Measurements from ENCODE around the gene ABR. TPM values are rescaled to one million over a fixed set of nuclear protein-coding genes. Genes with fewer than 3 reads are reported as not detected.

Gene ABR
- total and polyA plus RNA-seq, 2 of the 13 experiments (the other 11 are each of a cell fraction or from before 2014, with no cell fraction given) = 12.4 to 40.4 TPM

DNA sequence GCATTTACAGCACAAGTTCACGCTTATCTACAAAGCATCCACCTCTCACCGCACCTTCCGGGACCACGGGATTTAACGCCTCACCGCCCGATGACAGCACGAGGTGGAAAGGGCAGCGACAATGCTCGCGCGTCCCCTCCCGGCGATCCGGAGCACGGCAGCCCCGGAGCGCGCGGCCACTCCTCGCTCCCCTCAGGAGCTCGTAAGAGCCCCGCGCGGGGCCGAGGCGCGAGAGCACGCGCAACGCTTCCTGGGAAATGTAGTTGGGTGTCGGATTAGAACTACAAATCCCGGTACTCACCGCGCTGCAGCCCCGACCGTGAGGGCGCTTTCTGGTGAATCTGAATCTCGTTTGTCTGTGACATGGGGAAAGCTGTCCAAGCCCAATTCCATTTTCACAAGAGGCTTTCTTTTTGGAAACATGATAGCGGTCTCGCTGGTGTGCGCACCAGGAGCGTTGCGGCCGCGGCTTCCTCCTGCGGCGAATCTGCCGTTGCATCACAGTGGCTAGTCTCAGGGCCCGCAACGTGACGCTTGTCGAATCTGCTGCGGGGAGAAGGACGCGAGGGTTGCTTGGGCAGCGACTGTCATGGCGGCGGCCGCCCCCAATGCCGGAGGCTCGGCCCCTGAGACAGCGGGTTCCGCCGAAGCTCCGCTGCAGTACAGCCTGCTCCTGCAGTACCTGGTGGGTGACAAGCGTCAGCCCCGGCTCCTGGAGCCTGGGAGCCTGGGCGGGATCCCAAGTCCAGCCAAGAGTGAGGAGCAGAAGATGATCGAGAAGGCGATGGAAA is 183.0 kb downstream of the ABR start, which contains the start of gene TIMM22 (continued):
- TF ChIP-seq, protein P1, sequence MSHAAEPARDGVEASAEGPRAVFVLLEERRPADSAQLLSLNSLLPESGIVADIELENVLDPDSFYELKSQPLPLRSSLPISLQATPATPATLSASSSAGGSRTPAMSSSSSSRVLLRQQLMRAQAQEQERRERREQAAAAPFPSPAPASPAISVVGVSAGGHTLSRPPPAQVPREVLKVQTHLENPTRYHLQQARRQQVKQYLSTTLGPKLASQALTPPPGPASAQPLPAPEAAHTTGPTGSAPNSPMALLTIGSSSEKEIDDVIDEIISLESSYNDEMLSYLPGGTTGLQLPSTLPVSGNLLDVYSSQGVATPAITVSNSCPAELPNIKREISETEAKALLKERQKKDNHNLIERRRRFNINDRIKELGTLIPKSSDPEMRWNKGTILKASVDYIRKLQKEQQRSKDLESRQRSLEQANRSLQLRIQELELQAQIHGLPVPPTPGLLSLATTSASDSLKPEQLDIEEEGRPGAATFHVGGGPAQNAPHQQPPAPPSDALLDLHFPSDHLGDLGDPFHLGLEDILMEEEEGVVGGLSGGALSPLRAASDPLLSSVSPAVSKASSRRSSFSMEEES (CRISPR knock-in tag; IDR thresholded peaks at IDR 0.05) = peak; percentile 76
- TF ChIP-seq MTA3 (CRISPR knock-in tag; IDR thresholded peaks at IDR 0.05) = 0 out of 2 replicates have a peak, but pooled peaks have one; percentile 15
- peak; percentile 79 for TF ChIP-seq HNRNPLL (IDR thresholded peaks at IDR 0.05; ENCODE audit: low read depth, low read length, poor library complexity, severe bottlenecking)
- peak; percentile 34; the same call in 1 of the 2 replicates for TF ChIP-seq ZNF530 (CRISPR knock-in tag; IDR thresholded peaks at IDR 0.05; ENCODE audit: low read depth)
- peak; percentile 87; the same call in 1 of the 2 replicates for TF ChIP-seq ZNF367 (CRISPR knock-in tag; IDR thresholded peaks at IDR 0.05; ENCODE audit: borderline replicate concordance)
- TF ChIP-seq SALL2 (CRISPR knock-in tag; IDR thresholded peaks at IDR 0.05) = peak; percentile 94; the same call in 1 of the 2 replicates
- TF ChIP-seq TSC22D2 (CRISPR knock-in tag; IDR thresholded peaks at IDR 0.05; ENCODE audit: borderline replicate concordance) = peak; percentile 76
- TF ChIP-seq ZNF670 (CRISPR knock-in tag; IDR thresholded peaks at IDR 0.05; ENCODE audit: borderline replicate concordance) = peak; percentile 92; the same call in 1 of the 2 replicates
- peak; percentile 52; the same call in 1 of the 2 replicates for TF ChIP-seq ZNF768 (CRISPR knock-in tag; IDR thresholded peaks at IDR 0.05)
- no peak for TF ChIP-seq NFE2L2 (IDR thresholded peaks at IDR 0.05; ENCODE audit: low read length)
- TF ChIP-seq, protein P2, sequence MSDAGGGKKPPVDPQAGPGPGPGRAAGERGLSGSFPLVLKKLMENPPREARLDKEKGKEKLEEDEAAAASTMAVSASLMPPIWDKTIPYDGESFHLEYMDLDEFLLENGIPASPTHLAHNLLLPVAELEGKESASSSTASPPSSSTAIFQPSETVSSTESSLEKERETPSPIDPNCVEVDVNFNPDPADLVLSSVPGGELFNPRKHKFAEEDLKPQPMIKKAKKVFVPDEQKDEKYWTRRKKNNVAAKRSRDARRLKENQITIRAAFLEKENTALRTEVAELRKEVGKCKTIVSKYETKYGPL (CRISPR knock-in tag; IDR thresholded peaks at IDR 0.05) = no peak
- peak; percentile 95 for TF ChIP-seq REL (CRISPR knock-in tag; conservative IDR thresholded peaks at IDR 0.05)
- TF ChIP-seq SMAD3 (CRISPR knock-in tag; IDR thresholded peaks at IDR 0.05) = peak; percentile 81
- TF ChIP-seq, protein P3, sequence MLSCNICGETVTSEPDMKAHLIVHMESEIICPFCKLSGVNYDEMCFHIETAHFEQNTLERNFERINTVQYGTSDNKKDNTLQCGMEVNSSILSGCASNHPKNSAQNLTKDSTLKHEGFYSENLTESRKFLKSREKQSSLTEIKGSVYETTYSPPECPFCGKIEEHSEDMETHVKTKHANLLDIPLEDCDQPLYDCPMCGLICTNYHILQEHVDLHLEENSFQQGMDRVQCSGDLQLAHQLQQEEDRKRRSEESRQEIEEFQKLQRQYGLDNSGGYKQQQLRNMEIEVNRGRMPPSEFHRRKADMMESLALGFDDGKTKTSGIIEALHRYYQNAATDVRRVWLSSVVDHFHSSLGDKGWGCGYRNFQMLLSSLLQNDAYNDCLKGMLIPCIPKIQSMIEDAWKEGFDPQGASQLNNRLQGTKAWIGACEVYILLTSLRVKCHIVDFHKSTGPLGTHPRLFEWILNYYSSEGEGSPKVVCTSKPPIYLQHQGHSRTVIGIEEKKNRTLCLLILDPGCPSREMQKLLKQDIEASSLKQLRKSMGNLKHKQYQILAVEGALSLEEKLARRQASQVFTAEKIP (CRISPR knock-in tag; IDR thresholded peaks at IDR 0.05; ENCODE audit: borderline replicate concordance) = no peak
- TF ChIP-seq ZC3H13 (CRISPR knock-in tag; IDR thresholded peaks at IDR 0.05) = peak; percentile 78
- TF ChIP-seq ZNF724P (CRISPR knock-in tag; IDR thresholded peaks at IDR 0.05; ENCODE audit: borderline replicate concordance) = no peak
- TF ChIP-seq, protein P4, sequence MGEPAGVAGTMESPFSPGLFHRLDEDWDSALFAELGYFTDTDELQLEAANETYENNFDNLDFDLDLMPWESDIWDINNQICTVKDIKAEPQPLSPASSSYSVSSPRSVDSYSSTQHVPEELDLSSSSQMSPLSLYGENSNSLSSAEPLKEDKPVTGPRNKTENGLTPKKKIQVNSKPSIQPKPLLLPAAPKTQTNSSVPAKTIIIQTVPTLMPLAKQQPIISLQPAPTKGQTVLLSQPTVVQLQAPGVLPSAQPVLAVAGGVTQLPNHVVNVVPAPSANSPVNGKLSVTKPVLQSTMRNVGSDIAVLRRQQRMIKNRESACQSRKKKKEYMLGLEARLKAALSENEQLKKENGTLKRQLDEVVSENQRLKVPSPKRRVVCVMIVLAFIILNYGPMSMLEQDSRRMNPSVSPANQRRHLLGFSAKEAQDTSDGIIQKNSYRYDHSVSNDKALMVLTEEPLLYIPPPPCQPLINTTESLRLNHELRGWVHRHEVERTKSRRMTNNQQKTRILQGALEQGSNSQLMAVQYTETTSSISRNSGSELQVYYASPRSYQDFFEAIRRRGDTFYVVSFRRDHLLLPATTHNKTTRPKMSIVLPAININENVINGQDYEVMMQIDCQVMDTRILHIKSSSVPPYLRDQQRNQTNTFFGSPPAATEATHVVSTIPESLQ (CRISPR knock-in tag; conservative IDR thresholded peaks at IDR 0.05) = no peak
- TF ChIP-seq, protein P5, sequence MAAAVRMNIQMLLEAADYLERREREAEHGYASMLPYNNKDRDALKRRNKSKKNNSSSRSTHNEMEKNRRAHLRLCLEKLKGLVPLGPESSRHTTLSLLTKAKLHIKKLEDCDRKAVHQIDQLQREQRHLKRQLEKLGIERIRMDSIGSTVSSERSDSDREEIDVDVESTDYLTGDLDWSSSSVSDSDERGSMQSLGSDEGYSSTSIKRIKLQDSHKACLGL (CRISPR knock-in tag; IDR thresholded peaks at IDR 0.05) = peak; percentile 66
- TF ChIP-seq ZSCAN31 (CRISPR knock-in tag; IDR thresholded peaks at IDR 0.05; ENCODE audit: low read depth) = peak; percentile 92
- TF ChIP-seq, protein P6, sequence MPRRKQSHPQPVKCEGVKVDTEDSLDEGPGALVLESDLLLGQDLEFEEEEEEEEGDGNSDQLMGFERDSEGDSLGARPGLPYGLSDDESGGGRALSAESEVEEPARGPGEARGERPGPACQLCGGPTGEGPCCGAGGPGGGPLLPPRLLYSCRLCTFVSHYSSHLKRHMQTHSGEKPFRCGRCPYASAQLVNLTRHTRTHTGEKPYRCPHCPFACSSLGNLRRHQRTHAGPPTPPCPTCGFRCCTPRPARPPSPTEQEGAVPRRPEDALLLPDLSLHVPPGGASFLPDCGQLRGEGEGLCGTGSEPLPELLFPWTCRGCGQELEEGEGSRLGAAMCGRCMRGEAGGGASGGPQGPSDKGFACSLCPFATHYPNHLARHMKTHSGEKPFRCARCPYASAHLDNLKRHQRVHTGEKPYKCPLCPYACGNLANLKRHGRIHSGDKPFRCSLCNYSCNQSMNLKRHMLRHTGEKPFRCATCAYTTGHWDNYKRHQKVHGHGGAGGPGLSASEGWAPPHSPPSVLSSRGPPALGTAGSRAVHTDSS (CRISPR knock-in tag; conservative IDR thresholded peaks at IDR 0.05) = 0 out of 2 replicates have a peak, but pooled peaks have one; percentile 76
